Smooth muscle cell (in vitro differentiated cells): ENCODE data around the gene HSD17B1. TPM values are rescaled to one million over a fixed set of nuclear protein-coding genes. Genes with fewer than 3 reads are reported as not detected.

Experiments
- DNase-seq: peaks from one replicate; lab custom pipeline; 2025; ENCODE audit not compliant: unreplicated experiment; lab: John Stamatoyannopoulos, UW
- H2AFZ ChIP-seq: fragments of 200-600 bp; sonication (generic); 2 replicates; pipeline ENCODE4 v1.6.0; 2016; ENCODE audit warnings: antibody characterized with exemption, low read depth, mild to moderate bottlenecking
- H3F3A ChIP-seq: fragments of 200-600 bp; sonication (generic); 2 replicates; pipeline ENCODE4 v1.6.0; 2017; ENCODE audit warnings: antibody characterized with exemption, low read depth
- H3K27ac ChIP-seq: fragments of 200-600 bp; sonication (generic); 2 replicates; pipeline ENCODE4 v1.5.1; 2016; ENCODE audit warnings: low read depth, mild to moderate bottlenecking
- H3K27me3 ChIP-seq: fragments of 200-600 bp; sonication (generic); 2 replicates; pipeline ENCODE4 v1.6.1; 2016; ENCODE audit warnings: low read depth, mild to moderate bottlenecking
- H3K36me3 ChIP-seq: fragments of 200-600 bp; sonication (generic); 2 replicates; pipeline ENCODE4 v1.5.1; 2016; ENCODE audit warnings: low read depth
- H3K4me1 ChIP-seq: fragments of 200-600 bp; sonication (generic); 2 replicates; pipeline ENCODE4 v1.5.1; 2016; ENCODE audit warnings: low read depth
- H3K4me2 ChIP-seq: fragments of 200-600 bp; sonication (generic); 2 replicates; pipeline ENCODE4 v1.6.0; 2016; ENCODE audit warnings: mild to moderate bottlenecking
- H3K4me3 ChIP-seq: fragments of 200-600 bp; sonication (generic); 2 replicates; pipeline ENCODE4 v1.5.1; 2016; ENCODE audit warnings: mild to moderate bottlenecking
- H3K79me2 ChIP-seq: fragments of 200-600 bp; sonication (generic); 2 replicates; pipeline ENCODE4 v1.6.0; 2016; ENCODE audit warnings: low read depth, mild to moderate bottlenecking
- H3K9ac ChIP-seq: fragments of 200-600 bp; sonication (generic); 2 replicates; pipeline ENCODE4 v1.6.0; 2016; ENCODE audit warnings: low read depth
- H3K9me3 ChIP-seq: fragments of 200-600 bp; sonication (generic); replicated peaks from 2 replicates; pipeline ENCODE4 v1.5.1; 2016; ENCODE audit warnings: low read depth
- H4K20me1 ChIP-seq: fragments of 200-600 bp; sonication (generic); 2 replicates; pipeline ENCODE4 v1.6.0; 2016; ENCODE audit warnings: low read depth
- CTCF ChIP-seq: fragments of 200-600 bp; sonication (generic); IDR thresholded peaks from 2 replicates; pipeline ENCODE4 v1.5.1; 2017; ENCODE audit warnings: borderline replicate concordance, mild to moderate bottlenecking, antibody characterized with exemption; ENCODE audit not compliant: insufficient read depth, poor library complexity, severe bottlenecking
- WGBS: methylation state at CpG from one replicate; pipeline ENCODE4 v1.1.7; 2016; ENCODE audit warnings: low lambda C conversion rate; 5-methylcytosine and 5-hydroxymethylcytosine counted together
- polyA plus RNA-seq: library from polyadenylated mRNA; unstranded; fragments of >200 nt; fragmentation: Nextera tagmentation; extraction: Ambion mirVana; gene quantifications from 2 replicates; pipeline ENCODE4 v1.2.1, GENCODE V29; 2016
- total RNA-seq: library from RNA; depleted of rRNA; stranded (reverse); fragments of >200 nt; gene quantifications from 2 replicates; pipeline ENCODE4 v1.2.3, GENCODE V29; 2014

HSD17B1 gene
- total and polyA plus RNA-seq, 2 experiments from 2014 or later = 0.40 to 3.5 TPM

- no peak overlapping the region for H2AFZ ChIP-seq
- no peak overlapping the region for H3K27ac ChIP-seq
- H3K4me3 ChIP-seq = no peak overlapping the region
- no peaks in the 10 kb centered on the region for H3K9me3 ChIP-seq
- no peaks in the 10 kb centered on the region for H4K20me1 ChIP-seq
- WGBS = 94% methylated on average over 11 of the region's 11 CpGs
- peaks cover 9% of the 10 kb centered on the region for H3F3A ChIP-seq
- H3K27me3 ChIP-seq = no peaks in the 10 kb centered on the region
- H3K4me2 ChIP-seq = no peak overlapping the region
- no peaks in the 10 kb centered on the region for H3K79me2 ChIP-seq
- no peak for TF ChIP-seq CTCF
- peaks cover 5% of the 10 kb centered on the region for H3K4me1 ChIP-seq
- DNase-seq = no peak
- no peaks in the 10 kb centered on the region for H3K36me3 ChIP-seq
- H3K9ac ChIP-seq = no peak overlapping the region
These were observed 39.0 kb upstream of the HSD17B1 start for GRCh38 chr17:42513686-42514085.

- no peaks in the 10 kb centered on the region for H4K20me1 ChIP-seq
- H3K4me3 ChIP-seq = no peak overlapping the region
- no peak for TF ChIP-seq CTCF
- H3K4me2 ChIP-seq = no peak overlapping the region
- H3K27ac ChIP-seq = no peak overlapping the region
- no peaks in the 10 kb centered on the region for H3K79me2 ChIP-seq
- no peak for DNase-seq
- peaks cover 9% of the 10 kb centered on the region for H3F3A ChIP-seq
- no peaks in the 10 kb centered on the region for H3K36me3 ChIP-seq
- 96% methylated on average over 11 of the region's 11 CpGs for WGBS
- no peaks in the 10 kb centered on the region for H3K9me3 ChIP-seq
- H2AFZ ChIP-seq = no peak overlapping the region
- H3K9ac ChIP-seq = no peak overlapping the region
- H3K4me1 ChIP-seq = peaks cover 9% of the 10 kb centered on the region
- H3K27me3 ChIP-seq = no peaks in the 10 kb centered on the region
These were observed 38.4 kb upstream of the HSD17B1 start for GRCh38 chr17:42514279-42514678.

GRCh38 chr17:42514867-42515266 is 37.9 kb upstream of the HSD17B1 start:
- Histone ChIP-seq H4K20me1 (no peaks in the 10 kb centered on the region), H3K4me1 (peaks cover 15% of the 10 kb centered on the region), H3K79me2 (no peaks in the 10 kb centered on the region), H3K27me3 (no peaks in the 10 kb centered on the region), H3K4me2 (no peak overlapping the region), H3K9me3 (no peaks in the 10 kb centered on the region), H3K4me3 (no peak overlapping the region), H3K27ac (no peak overlapping the region), H3K36me3 (no peaks in the 10 kb centered on the region), H3K9ac (no peak overlapping the region), H2AFZ (no peak overlapping the region), H3F3A (peaks cover 9% of the 10 kb centered on the region)
- TF ChIP-seq CTCF = no peak
- no peak for DNase-seq
- 79% methylated on average over 8 of the region's 8 CpGs for WGBS

- Histone ChIP-seq H2AFZ (no peak overlapping the region), H3K4me2 (peak overlapping the region; percentile 33), H3K4me3 (no peak overlapping the region), H3K27ac (peak overlapping the region; percentile 98), H3K36me3 (no peaks in the 10 kb centered on the region), H3K9me3 (no peaks in the 10 kb centered on the region), H3K79me2 (no peaks in the 10 kb centered on the region), H3K27me3 (no peaks in the 10 kb centered on the region), H3F3A (peaks cover 13% of the 10 kb centered on the region), H3K4me1 (peaks cover 36% of the 10 kb centered on the region), H4K20me1 (no peaks in the 10 kb centered on the region), H3K9ac (peak overlapping the region; percentile 77)
- peak; percentile 75 for DNase-seq
- TF ChIP-seq CTCF = peak; percentile 95
- WGBS = 18% methylated on average over 9 of the region's 9 CpGs
These were observed 35.2 kb upstream of the HSD17B1 start for GRCh38 chr17:42517516-42517915.
